Ishikawa (cell line): ENCODE data around the gene CCDC149.

Experiments
- CEBPB ChIP-seq: IDR thresholded peaks from 2 replicates; pipeline ENCODE4 v1.6.1; 2012
- CREB1 ChIP-seq: IDR thresholded peaks from 2 replicates; pipeline ENCODE4 v1.6.1; 2012; ENCODE audit warnings: low read depth
- EGR1 ChIP-seq: IDR thresholded peaks from 2 replicates; pipeline ENCODE4 v1.6.1; 2012
- EP300 ChIP-seq: IDR thresholded peaks from 2 replicates; pipeline ENCODE4 v1.6.1; 2012; ENCODE audit warnings: borderline replicate concordance
- FOXM1 ChIP-seq: IDR thresholded peaks from 2 replicates; pipeline ENCODE4 v1.6.1; 2012; ENCODE audit warnings: low read depth, borderline replicate concordance
- MAX ChIP-seq: IDR thresholded peaks from 2 replicates; pipeline ENCODE4 v1.6.1; 2012
- NFIC ChIP-seq: IDR thresholded peaks from 2 replicates; pipeline ENCODE4 v1.6.1; 2012
- RAD21 ChIP-seq: IDR thresholded peaks from 2 replicates; pipeline ENCODE4 v1.6.1; 2012; ENCODE audit warnings: low read depth
- REST ChIP-seq: IDR thresholded peaks from 2 replicates; pipeline ENCODE4 v1.6.1; 2012; ENCODE audit warnings: low read depth, mild to moderate bottlenecking
- TAF1 ChIP-seq: IDR thresholded peaks from 2 replicates; pipeline ENCODE4 v1.6.1; 2012; ENCODE audit warnings: low read depth, mild to moderate bottlenecking
- TCF12 ChIP-seq: IDR thresholded peaks from 2 replicates; pipeline ENCODE4 v1.6.1; 2012; ENCODE audit warnings: low read depth
- TEAD4 ChIP-seq: IDR thresholded peaks from 2 replicates; pipeline ENCODE4 v1.6.1; 2012
- USF1 ChIP-seq: IDR thresholded peaks from 2 replicates; pipeline ENCODE4 v1.6.1; 2012
- YY1 ChIP-seq: IDR thresholded peaks from 2 replicates; pipeline ENCODE4 v1.6.1; 2012; ENCODE audit warnings: low read depth
- ZBTB7A ChIP-seq: IDR thresholded peaks from 2 replicates; pipeline ENCODE4 v1.6.1; 2012; ENCODE audit warnings: low read depth

The CCDC149 gene

GRCh38 chr4:24853142-24853541 lies 59.7 kb downstream of the CCDC149 start:
- TF ChIP-seq NFIC (no peak), TEAD4 (no peak), USF1 (no peak), MAX (no peak)

- TF ChIP-seq EGR1 (no peak), MAX (no peak), CREB1 (no peak), EP300 (no peak), YY1 (no peak), NFIC (no peak), USF1 (no peak), REST (no peak), TEAD4 (no peak), TAF1 (no peak), CEBPB (no peak), RAD21 (no peak), TCF12 (no peak), FOXM1 (no peak), ZBTB7A (no peak)
Measured at GRCh38 chr4:24850674-24851073, 62.2 kb downstream of the CCDC149 start.

GRCh38 chr4:24849756-24850155 lies 63.1 kb downstream of the CCDC149 start:
- no peak for TF ChIP-seq MAX
- no peak for TF ChIP-seq RAD21
- TF ChIP-seq TEAD4 = no peak
- no peak for TF ChIP-seq NFIC
- no peak for TF ChIP-seq FOXM1
- no peak for TF ChIP-seq TAF1
- TF ChIP-seq REST = no peak
- no peak for TF ChIP-seq CEBPB
- no peak for TF ChIP-seq EP300
- TF ChIP-seq TCF12 = no peak
- TF ChIP-seq YY1 = no peak
- TF ChIP-seq ZBTB7A = no peak
- no peak for TF ChIP-seq CREB1
- no peak for TF ChIP-seq EGR1

- TF ChIP-seq NFIC (no peak), REST (no peak), ZBTB7A (no peak), FOXM1 (no peak), CREB1 (no peak), EP300 (no peak), EGR1 (no peak), USF1 (no peak)
Measured at GRCh38 chr4:24849351-24849750, 63.5 kb downstream of the CCDC149 start.
